SKM-1 treated with dmso at 0.1 percent for 144 hours (cell line): Measurements from ENCODE around the gene TENM4.

Experiments used
- DNase-seq: peaks from one replicate; lab custom pipeline; 2025; ENCODE audit not compliant: unreplicated experiment; lab: John Stamatoyannopoulos, UW

Gene TENM4

GRCh38 chr11:79068356-79068755 lies 372.5 kb downstream of the TENM4 start:
- DNase-seq = no peak

DNA sequence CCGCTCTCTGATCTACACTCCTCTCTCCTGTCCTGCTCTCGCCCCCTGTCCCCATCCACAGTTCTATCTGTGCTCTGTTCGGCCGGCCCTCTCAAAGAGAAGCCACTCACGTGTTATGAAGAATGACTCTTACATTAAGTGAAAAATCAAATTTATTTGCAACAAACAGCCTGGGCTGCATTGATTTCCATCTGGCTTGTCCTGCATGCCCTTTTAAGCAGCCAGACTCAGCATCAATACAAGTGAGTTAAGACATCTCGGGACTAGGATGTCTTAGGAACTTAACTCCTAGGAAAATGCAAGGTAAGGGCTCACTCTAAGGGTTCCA lies 373.5 kb downstream of the TENM4 start:
- no peak for DNase-seq

- no peak for DNase-seq
These were observed 374.1 kb downstream of the TENM4 start for GRCh38 chr11:79066456-79067351.

DNA sequence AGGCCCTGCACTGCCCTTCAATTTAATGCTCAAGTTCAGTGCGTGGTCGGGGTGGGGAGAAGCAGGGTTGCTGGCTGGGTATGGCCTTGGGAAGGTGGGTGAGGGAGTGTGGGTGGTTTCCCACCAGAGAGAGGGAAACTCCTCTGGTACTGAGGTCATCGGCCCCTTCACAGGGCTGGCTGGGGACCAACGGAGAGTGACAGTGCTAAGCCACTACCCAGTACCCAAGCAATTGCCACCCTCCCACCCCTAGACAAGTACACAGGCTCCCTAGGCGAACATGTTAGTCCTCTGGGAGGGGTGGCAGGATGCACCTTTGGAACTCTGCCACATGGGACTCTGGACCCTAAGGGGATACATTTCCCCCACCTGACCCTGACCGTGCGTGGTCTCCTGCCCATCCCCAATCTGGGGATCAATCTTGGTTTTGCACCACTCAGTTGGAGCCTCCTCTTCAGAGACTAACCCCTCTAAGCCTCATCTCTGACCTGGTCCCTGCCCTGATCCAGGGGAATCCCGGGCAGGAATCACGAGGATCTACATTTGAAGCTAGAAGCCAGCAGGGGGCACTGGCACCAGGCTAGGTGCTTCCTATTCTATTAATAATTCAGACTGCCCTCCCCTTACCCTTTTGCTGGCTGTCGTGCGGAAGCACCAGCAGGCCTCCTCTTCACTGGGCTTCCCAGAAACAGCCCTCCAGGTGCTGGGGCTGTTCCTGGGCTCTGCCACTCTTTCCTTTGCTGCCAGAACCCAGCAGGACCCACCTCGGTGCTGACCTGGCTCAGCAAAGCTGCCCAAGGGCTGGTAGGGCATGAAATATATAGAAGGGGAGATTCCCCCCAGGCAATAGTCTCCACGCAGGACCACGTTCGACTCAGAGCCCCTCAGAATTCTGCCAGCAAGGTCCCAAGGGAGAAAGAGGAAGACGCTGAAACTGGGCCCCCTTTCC lies 377.7 kb downstream of the TENM4 start:
- DNase-seq = no peak

GRCh38 chr11:79060081-79060953 lies 380.5 kb downstream of the TENM4 start:
- no peak for DNase-seq

DNA sequence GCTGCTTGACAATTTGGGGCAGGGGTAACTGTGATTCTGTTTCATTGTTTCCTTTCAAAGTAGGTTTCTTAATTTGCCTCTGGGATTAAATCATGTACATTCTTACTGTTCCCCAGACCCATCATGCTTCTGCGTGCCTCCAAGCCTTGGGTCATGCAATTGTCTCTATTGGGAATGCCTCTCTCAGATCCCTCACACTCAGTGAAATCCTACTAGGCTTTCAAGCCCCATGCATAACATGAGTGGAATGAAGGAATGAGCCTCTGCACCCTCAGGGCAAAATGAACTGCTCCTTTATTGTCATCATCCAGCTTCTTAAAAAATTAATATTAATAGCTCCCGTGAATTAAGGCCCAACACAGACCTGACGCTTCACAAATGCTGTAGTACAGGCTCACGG lies 381.7 kb downstream of the TENM4 start:
- DNase-seq = no peak

DNA sequence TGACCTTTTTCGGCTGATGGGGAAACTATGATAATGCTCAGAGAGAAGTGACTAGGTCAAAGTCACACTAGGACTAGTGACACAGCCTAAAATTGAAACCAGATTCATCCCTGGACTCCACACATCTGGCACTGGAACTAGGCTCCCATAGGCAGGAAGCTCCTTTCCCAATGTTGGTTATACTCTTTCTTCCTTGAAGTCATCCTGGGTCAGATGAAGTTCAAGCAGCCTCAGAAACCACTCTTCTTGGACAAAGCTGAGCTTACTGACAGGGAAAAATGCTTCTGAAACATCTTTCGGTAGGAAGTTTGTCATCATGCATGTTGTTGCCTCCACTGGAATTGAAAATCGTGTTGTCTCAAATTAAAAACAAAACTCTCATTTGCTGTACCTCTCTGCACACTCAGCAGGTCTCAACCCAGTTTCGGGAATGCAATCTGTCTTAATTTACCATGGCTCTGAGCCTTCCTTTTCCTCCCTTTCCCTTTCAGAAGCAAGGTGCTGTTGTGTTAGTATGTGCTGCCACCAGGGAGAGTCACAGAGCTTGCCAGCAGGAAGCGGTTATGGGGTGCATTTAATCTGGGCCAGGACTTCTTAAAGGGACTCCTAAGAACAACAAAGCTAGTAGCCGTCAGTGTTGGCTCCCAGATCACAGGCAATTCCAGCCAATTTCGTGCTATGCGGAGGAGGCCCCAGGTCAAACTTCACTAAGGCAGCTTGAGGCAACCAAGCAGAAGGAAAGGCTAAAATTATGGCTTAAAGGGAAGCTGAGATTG lies 384.8 kb downstream of the TENM4 start:
- DNase-seq = no peak

DNA sequence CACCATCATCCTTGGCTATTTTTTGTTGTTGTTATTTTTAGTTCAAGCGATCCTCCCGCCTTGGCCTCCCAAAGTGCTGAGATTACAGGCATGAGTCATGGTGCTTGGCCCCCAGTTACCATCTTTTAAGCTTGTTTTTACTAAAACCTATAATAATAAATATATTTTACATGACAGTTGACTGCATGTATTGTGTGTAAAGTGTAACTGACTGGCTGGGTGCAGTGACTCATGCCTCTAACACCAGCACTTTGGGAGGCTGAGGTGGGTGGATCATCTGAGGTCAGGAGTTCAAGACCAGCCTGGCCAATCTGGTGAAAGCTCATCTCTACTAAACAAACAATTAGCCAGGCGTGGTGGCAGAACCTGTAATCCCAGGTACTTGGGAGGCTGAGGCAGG lies 386.2 kb downstream of the TENM4 start:
- no peak for DNase-seq

- no peak for DNase-seq
These were observed 388.3 kb downstream of the TENM4 start for GRCh38 chr11:79052544-79052943.

DNA sequence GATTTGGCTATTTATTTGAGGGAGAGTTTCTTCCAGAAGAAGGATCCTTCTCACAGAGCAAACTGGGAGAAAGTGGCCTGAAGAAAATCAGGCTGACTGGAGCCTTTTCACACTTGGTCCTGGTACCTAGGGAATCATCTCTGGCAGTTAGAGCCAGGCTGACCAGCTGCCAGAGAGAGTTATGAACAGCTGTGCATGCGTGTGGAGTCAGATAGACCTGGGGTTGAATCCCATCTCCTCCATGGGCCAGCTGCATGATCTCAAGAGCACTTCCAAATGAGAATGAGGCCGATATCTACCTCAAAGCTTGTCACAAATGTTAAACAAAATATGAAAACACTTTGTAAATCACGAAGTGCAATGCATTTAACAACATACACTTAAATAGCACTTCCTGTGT lies 390.0 kb downstream of the TENM4 start:
- DNase-seq = no peak

DNA sequence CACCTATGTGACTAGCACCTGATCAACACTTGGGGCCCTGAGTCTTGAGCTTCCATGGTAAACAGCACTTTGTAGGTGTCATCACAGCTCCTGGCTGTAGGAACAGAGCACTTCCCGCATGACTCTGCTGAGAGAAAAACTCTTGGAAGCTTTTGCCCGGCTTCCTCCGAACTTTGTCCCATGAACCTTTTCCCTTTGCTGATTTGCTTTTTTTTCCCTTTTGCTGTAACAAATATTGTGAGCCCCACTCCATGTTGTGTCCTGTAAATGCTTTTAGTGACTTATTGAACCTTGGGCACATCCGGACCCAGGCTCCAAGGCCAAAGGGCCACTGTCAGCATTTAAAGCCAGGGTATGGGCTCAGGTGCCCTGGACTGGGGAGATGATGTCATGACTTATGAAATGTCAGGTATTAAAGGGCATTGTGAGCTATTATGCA lies 391.1 kb downstream of the TENM4 start:
- DNase-seq = no peak

GRCh38 chr11:79047980-79048379 lies 392.9 kb downstream of the TENM4 start:
- no peak for DNase-seq

DNA sequence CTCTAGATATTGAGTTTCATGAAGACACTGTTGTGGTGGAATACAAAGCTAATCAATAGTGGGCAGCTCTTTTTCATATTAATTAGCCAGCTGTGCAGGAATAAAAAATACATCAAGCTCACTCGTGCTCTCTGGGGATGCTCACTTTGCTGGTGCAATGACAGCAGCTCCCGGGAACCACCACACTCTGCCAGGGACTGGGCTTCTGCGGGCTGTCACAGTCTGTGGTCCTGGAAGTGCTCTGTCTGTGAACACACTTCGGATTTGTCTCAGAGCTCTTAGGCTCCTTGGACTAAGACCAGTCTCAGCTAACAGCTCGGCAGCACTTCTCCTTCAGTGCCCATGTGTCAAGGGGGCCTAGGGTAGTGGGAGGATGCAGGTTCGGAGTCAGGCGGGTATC lies 393.5 kb downstream of the TENM4 start:
- no peak for DNase-seq

GRCh38 chr11:79046366-79046765 lies 394.5 kb downstream of the TENM4 start:
- no peak for DNase-seq

DNA sequence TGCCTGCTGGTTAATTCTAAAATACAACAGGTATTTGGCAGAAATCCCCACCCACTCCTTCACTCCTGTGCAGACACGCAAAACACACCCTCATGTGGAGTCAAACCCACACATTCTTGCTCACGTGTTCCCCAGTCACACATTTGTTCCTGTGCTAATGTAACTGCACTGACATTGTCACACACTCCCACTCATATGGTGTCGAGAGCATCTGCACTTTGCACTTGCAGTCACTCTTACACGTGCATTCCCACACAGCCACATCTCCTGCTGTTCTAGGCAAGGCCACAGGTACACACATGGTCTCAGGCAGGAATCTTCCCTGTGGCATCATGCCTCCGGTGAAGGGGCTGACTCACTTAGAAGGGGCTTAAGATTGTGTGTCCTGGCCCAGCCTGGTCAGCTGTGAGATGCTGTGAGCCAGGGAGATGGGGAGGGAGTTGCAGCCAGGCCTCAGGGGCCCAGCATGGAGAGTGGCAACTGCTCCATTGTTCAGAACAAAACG lies 395.0 kb downstream of the TENM4 start:
- DNase-seq = no peak

DNA sequence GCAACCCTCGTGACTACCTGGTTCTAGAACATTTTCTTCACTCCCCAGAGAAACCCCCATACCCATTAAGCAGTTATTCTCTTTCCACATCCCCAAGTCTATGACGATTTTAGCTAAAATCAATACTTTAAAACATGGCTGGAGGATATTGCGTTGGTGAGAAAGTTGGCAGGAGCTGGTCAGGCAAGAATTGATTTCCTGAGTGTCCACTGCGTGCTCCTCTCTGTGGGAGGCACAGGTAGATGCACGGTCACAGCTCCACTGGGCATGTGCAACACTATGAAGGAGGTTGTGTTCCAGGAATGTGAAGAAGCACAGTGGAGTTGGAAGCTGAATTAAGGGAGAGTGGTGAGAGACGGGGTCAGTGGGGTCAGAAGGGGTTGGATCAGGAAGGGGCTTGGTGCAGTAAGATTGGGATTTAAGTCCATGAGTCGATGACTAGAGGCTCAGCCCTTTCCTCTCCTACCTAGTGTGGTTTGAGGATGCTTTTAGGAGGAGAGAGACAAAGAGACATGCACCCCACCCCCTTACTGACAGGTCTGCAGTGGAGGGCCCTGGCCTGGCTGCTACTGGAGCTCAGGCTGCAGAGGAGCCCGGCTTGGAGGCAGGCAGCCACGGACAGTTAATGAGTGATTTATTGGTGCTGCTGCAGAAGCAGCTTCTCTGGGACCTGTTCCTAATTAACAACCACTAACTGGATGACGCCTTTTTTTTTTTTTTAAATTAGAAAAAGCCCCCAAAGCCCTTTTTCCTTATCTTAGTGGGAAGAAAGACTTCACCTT lies 395.6 kb downstream of the TENM4 start:
- no peak for DNase-seq

GRCh38 chr11:79044201-79044600 lies 396.6 kb downstream of the TENM4 start:
- no peak for DNase-seq

DNA sequence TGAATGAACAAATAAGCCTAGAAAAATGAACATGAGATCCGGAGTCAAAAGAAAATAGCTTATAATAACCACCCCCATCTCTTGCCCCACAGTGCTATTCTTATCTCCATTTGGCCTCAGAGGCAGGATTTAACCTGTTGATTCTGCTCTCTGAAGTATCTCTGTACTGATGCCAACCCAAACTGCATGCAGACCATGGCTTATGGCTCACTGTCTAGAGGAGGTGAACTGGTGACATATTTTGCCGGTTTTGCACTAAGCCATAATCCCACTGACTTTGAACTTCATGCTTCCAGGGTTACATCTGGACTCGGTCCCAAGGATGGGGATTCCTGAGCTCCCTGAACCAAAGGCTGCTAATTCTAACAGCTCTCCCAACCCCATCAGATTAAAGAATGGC lies 397.1 kb downstream of the TENM4 start:
- DNase-seq = no peak

- no peak for DNase-seq
These were observed 398.0 kb downstream of the TENM4 start for GRCh38 chr11:79042824-79043223.
